DMS 273 treated with DMSO at 0.1 percent for 48 hours (cell line): ENCODE measurements around the gene MFGE8.

ENCODE experiments used
- DNase-seq: peaks from one replicate; lab custom pipeline; 2025; lab: John Stamatoyannopoulos, UW

The MFGE8 gene

DNA sequence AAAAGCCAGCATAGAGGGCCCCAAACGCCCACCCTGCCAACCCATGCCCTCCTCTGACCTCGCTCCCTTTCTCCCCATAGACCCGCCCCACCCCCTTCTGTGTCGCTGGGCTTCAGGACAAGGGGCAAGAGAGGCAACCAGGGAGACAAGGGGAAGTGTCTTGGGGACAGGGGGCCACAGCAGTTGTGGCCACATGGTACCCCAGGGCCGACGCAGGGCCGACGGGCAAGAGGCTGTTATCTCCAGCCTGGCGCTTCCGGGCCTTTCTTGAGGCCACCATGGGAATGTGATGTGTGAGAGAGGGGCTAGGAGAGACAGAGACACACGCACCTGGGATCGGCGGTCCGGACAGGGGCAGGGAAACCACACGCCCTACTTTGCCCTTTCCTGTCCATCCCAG is 14.4 kb downstream of the MFGE8 start:
- DNase-seq, result no peak

DNA sequence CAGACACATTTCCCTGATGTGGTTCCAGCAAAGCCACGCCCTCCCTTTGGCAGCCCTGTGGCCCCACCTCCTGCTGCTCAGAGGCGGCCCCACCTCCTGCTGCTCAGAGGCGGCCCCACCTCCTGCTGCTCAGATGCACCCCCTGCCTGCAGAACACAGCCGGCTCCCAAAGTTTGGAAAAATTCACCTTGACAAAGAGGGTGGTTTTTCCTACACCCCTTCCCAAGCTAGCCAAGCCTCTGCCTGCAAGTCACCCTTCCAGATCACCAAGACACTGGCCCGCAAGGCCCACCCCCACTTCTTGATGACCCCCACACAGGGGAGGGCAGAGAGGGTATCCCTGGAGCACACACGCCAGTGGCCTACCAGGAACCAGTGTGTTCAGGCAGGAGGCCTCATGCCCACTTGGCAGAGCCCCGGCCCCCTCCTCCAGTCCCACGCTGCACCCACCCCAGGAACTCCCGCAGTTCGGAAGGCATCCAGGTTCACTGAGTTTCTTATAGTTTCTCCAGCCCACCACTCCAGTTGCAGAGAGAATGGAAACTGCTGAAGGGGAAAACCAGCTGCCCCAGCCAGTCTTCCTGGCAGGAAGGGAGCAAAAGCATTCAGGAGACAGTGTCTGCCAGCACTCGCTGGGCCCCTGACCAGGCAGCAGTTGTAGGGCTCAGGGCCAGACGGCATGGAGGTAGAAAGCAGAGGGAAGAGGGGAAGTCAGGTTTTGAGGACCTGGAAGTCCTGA is 15.6 kb downstream of the MFGE8 start:
- peak; percentile 12 for DNase-seq

DNA sequence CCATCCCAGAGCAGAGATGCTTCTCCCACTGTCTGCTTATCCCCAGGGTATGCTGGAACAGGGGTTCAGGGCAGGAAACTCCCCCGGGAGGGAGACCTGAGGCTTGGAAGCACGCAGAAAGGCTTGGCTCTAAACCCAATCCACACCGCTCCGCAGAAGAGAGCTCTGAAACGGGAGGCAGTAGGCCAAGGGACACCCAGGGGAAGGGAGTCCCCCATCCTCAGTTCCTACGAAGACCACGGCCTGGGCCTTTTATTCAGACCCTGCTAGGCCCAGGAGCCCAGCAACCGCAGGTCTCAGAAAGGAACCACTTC is 16.1 kb downstream of the MFGE8 start:
- DNase-seq, result no peak

DNA sequence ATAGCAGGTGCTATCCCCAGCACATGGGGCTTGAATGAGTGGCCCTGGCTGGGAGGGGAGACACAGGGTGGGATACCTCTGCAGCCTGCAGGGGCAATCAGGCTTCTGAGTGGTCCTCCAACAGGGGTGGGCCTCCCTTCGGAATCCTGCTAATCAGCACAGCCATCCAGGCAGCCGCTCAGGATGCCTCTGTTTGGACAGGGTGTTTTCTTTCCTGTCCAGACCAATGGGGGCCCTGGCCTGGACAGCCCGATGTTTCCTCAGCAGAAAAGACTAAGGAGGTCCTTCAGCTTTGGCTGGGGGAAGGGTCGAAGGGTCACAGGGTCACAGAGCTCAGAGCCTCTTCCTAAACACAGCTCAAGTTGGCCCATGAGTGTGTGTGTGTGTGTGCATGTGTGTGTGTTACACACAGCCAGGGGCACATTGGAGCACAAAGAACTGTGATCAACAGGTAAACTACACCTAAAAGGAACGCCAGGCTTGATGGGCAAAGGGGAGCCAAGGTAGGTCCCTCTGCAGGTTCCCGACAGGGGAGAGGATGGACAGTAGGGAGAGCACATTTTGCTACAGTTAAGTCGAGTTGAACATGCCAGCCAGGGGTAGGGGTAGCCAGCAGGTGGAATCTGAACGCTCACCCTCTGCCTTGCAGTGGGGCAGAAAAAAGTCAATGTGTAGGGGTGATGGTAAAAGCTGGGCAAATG is 16.7 kb downstream of the MFGE8 start:
- no peak for DNase-seq

DNA sequence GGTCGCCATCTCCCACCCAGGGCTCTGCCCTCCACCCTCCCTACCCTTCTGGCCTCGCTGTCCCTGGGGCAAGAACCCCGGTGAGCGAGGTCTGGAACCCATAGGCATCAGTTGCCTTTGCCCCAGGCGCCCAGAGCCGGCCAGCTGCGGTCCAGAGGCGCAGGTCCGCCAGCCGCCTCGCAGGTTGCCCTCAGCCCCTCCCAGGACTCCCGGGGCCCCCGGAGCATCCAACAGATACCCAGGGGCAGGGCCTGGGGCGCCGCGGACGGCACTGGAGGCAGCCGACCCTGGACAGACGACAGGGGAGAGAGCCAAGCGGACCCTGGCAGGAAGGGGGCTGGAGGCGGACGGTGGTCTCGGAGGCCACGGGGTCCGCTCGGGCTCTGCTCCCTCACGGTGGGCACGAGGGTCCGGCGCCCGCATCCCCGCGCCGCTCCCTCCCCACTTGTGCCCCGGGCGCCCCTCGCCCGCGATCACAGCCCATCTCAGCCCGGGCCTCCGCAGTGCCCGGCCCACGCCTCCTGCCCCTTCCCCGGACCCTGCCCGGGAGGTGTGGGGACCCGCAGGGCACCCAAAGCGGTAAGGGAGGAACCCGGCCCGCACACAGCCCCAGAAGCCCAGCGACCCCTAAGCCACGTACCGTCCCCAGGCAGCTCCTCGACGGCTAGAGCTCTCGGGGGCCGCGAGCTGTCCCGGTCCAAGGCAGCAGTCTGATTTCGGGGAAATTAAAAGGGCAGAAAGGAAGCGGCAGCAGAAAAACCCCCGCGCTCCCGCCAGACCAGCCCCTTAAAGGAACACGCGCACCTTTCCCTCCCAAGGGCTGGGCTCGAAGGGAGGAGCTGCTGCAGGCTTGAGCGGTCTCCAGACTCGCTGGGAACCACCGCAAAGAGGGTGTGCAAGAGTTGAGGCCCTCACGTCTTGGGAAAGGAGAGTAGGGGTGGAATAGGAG is 18.1 kb downstream of the MFGE8 start, which contains the start of gene HAPLN3:
HAPLN3 (minus strand) TSS at position 726 of the 949 bp plus-strand sequence. CDS start 8,246 bp downstream, outside the sequence.
- DNase-seq, result no peak

DNA sequence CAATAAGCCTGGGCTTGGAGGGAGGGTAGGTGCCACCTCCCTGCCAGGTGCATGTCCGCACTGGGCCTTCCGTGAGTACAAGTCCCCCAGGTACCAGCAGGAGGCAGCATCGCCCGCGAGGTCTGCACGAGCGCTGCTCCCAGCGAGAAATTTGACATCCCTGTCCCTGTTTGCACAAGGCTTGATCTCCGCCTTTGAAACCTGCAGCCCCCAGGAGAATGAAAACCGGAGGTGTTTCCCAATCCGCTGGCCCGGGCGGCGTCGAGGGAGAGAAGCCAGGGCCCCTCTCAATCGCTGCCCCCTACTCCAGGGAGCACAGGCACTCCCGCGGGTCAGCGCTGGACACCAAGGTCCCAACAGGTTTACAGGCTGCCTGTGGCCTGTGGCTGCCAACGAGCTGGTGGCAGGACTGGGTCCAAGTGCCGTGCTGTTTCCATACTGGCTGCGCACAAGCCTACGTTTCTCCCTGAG is 18.8 kb downstream of the MFGE8 start:
- no peak for DNase-seq

DNA sequence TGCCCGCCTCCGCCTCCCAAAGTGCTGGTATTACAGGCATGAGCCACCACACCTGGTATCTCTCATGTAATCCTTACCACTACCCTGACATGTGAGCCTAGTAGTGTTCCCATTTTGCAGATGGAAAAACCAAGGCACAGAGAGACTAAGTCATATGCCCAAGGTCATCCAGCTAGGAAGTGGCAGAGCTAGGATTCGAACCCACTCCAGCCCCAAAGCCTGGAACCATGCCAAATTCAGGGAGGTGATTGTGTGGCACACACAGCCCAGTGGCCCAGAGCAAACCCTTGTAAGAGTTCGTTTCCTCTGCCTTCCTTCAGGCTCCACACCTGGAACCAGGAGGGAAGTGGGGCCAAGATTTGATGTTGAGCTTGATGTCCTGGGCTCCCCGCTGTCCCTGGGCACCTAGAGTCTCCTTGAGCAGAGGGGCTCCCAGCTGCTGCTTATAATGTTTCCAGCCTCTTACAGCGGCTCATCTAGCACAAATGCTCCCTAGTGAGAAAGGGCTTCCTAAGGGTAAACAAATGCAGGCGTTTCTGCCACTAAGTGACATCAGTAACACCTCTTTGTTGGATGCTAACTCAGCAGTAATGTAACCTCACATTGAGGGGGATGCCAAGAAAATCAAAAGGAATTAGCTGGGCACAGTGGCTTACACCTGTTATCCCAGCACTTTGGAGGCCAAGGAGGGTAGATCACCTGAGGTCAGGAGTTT is 21.5 kb downstream of the MFGE8 start:
- DNase-seq, result no peak

DNA sequence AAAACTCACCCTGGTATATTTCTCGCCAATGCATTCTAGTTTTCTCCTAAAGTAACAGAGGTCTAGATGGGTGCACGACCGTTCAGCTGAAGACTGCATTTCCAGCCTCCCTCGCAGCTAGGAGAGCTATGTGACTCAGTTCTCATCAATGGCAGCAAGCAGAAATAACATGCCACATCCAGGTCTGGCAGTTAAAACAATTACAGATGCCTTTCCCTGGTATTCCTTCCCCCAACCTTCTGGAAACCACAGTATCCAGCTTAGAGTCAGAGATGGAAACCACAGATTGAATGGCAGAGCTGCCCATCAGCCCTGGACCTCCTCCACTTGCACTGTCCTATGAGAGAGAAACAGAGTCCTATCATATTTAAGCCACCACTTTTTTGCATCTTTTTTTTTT is 22.7 kb downstream of the MFGE8 start:
- no peak for DNase-seq

DNA sequence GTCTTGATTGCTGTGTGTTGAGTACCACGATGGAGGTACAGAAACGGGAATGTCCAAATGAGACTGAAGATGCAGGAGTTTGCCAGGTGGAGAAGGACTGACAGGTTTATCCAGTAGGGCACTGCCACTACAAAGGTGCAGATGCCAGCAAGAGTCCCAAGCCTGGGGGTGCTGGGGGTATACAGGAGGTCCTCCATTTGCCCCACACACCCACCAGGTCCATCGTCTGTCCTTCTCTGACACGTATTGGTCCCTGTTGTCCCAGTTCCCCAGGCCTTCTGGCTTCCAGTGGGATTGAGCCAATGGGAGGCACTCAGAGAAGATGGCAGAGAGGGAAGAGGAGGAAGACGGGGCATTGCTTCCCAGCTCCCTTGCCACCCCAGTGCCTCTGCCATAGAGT is 24.5 kb downstream of the MFGE8 start:
- no peak for DNase-seq

DNA sequence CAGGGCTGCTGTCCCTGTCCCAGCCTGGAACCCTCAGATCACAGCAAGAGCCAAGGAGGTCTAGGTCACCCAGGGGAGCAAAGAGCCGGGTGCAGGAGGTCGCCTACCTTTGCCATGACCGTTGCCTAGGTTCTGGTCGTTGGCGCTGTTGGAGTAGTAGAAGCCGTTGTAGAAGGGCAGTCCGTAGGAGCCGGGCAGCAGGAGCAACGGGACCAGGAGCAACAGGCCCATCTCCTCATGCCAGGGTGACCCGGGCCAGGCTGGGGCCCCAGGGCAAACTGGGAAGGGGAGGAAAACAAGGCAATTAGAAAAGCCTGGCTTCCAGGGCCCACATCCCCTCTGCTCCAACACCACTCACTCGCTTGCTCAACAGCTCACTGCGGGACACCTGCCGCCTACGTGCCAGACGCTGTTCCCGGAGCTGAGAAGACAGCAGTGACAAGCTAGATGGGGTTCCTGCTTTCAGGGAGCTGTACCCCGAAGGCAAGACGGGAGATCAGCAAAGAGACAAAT is 26.1 kb downstream of the MFGE8 start:
- no peak for DNase-seq

DNA sequence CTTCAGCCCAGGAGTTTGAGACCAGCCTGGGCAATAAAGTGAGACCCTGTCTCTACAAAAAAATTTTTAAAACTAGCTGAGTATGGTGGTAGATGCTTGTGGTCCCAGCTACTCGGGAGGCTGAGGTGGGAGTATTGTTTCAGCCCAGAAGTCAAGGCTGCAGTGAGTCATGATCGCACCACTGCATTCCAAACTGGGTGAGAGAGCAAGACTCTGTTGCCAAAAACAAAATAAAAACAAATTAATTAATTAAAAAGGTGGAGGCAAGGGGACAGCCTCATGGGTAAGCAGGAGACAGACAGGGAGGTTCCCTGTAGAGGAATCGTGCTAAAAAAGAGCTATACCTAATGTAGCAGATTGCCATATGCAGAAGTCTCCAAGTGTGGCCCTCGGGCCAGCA is 30.4 kb downstream of the MFGE8 start:
- DNase-seq, result no peak

DNA sequence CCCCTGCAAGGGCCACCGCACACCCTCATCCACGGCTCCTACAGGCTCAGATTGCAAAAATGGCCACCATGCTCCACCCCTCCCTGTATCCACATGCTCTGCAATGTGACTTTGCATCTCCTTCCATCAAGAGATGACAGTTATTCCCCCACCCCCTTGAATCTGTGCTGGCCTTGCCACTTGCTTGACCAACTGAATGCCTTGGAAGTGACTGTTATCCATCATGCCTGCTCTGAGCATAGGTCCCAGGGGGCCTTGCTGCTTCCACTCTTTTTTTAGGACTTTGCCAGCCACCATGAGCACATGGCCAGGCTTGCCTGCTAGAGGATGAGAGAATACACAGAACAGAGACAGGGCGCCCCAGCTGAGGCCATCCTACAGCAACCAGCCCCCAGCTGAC is 31.4 kb downstream of the MFGE8 start:
- DNase-seq, result no peak

DNA sequence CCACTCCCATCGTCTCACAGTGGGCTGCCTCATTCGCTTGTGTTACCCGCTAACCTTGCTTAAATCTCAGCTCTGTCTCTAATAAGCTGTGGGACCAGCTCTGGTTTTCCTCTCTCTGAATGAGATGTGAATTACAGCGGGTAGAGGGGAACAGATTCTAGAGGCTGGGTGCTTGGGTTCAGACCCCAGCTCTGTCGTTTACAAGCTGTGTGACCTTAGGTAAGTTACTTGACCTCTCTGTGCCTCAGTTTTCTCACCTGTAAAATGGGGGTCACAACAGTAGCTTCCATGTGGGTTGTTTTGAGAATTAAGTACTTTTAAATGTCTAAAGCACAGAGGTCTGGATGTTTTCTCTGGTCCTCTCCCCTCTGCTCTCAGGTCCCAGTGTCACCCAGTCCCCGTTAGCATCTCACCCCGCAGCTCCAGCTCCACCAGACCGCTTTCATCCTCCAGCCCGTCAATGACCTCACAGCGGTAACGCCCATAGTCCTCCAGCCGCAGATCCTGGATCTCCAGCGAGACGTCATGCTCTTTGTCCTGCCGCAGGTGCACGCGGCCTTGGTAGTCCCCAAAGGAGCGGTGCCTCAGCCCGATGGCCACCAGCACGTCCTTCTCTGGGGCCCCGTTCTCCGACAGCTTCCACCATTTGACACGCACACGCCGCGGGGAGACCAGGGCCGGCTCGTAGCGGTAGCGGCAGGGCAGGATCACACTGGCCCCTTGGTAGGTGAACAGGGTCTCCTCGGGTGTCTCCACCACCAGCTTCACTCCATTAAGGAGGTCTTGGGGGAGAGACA is 32.0 kb downstream of the MFGE8 start:
- DNase-seq, result no peak

DNA sequence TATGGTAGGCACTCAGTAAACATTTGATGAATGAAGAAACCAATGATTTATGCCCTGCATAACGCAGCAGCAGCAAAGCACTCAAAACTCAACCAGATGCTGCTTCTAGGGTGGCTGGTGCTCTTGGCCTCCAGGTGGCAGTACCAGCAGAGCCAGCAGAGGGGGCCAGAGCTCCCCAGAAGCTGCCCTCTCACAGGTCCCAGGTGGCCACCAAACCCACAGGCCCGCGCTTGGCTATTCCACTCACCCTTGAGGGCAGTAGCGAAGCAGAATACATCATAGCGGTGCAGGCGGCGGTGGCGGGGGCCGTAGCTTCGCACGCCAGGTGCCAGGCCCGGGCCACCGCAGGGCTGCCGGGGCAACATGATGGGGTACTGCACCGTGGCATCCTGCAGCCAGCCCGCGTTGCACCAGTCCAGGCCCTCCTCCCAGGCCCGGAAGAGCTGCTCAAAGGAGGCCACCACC is 34.4 kb downstream of the MFGE8 start:
- DNase-seq, result peak; percentile 31

DNA sequence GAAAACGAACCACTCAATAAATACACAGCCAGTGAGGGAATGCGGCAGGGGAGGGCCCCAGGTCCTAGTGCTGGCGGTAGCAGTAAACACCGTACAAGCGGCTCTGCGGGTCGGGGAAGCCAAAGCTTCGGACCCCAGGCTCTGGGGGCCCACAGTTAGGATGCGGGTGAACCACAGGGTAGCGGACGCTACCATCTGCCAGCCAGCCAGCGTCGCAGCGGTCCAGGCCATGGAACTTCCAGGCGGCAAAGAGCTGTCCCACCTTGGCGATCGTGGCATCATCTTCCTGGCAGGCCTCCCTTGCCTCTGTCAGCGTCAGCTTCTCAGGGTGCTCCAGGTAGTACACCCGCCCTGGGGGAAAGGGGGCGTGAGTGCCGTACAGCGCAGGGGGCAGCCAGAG is 35.3 kb downstream of the MFGE8 start:
- DNase-seq, result no peak

DNA sequence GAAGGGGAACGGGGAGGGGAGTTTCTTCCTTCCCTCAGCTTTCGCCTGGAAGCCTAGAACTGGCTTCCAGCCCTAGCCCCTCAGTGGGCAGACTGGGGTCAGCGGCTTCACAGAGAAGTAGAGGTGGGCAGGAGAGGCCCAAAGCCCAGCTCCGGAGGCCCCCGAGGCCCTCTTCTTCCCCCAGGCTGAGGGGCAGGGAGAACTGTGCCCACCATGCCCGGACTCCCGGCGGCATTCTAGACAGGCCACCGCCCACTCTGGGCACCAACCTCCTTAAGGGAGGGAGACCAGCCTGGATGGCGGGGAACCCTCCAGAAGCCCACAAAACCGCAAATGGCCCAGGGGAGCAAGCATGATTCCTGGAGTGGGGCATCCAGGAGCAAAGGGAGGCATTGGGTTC is 35.8 kb downstream of the MFGE8 start:
- DNase-seq, result no peak

DNA sequence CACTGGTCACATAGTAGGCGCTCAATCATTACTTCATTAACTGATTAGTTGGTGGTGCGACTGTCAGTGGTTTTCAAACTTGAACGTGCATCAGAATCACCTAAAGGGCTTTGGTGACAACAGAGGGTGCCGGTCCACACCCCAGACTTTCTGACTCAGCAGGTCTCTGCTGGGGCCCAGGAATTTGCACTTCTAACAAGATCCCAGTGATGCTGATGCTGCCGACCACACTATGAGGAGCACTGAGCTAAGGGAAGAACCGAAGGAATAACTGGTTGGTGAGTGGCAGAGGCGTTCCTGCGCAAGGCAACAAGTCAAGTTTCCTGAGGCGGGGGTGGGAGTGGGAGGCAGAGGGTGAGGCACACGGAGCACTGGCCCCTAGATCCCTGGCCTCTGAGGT is 36.6 kb downstream of the MFGE8 start:
- no peak for DNase-seq

DNA sequence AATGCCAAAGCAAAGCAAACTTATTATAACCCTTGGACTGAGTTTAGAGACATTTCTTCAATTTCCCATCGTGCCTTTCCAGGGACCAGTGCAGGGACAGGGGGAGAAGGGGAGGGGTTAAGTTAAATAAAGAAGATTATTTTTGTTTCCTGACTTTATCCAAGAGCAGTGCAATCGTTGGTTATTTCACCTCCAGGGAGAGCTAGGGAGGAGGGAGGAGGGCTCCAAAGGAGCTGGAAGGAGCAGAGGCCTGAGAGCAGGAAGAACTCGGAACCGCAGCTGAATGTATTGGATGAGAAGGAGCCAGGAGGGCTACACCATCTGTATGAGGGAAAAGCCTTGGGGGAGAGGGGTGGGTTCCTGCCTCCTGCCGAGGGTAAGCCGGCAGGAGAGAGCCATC is 38.5 kb downstream of the MFGE8 start:
- DNase-seq, result no peak

DNA sequence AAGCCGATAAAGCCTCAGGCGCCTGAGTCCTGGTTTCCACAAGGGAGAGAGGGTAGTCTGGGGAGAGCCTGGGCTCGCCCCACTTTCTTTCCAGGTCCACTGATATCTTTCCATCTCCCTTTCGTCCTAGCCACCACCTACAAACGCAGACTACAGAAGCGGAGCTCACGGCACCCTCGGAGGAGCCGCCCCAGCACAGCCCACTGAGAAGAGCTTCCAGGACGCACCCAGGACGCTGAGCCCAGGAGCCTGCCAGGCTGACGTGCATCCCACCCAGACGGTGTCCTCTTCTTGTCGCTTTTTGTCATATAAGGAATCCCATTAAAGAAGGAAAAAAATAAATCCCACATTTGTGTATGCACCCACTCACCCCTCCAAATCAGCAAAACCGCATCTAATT is 38.9 kb downstream of the MFGE8 start:
- DNase-seq, result no peak

DNA sequence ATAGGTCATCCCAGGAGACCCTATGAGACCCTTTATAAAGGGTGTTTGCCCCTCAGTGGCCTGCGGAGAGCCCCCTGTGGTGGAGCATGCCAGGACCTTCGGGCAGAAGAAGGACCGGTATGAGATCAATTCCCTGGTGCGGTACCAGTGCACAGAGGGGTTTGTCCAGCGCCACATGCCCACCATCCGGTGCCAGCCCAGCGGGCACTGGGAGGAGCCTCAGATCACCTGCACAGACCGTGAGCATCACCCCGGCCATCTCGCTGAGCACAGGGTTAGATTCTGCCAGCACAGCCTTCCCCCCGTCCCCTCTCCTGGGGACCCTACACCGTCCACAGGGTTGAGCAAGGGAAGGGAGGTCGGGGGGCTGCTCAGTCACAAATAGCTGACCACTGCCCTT is 39.4 kb downstream of the MFGE8 start:
- DNase-seq, result no peak

DNA sequence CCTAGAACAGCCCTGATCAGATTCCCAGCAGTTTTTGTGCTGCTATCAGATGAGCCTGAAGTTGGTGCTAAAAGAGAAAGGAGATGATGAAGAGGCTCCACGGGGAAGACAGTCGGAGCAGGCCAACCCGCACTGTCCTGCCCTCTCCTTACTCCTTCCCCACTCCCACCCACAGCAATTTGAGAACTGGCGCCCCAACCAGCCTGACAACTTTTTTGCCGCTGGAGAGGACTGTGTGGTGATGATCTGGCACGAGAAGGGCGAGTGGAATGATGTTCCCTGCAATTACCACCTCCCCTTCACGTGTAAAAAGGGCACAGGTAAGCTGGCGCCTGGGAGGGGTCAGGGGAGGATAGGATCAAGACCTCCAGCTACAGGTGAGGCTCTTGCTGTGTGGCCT is 40.5 kb downstream of the MFGE8 start:
- DNase-seq, result no peak
